T-helper 17 cell (primary cell): Measurements from ENCODE around the gene BCKDK. TPM values are rescaled to one million over a fixed set of nuclear protein-coding genes. Genes with fewer than 3 reads are reported as not detected.

Source experiments
- ATAC-seq: fragments of 150-1000 bp; cut with Tn5 transposase; 2 replicates; pipeline ENCODE4 v1.10.0; 2021; ENCODE audit warnings: mild to moderate bottlenecking, moderate library complexity
- DNase-seq, 3 donors: peaks; one replicate each; pipeline versions ENCODE4 v3.0.0 to v3.0.0-alpha.2; 2020 to 2021
- H3K9me3 ChIP-seq: one replicate; pipeline ENCODE4 v1.7.0; 2013; ENCODE audit warnings: low read length, mild to moderate bottlenecking; ENCODE audit not compliant: control insufficient read depth, poor library complexity, severe bottlenecking
- H3K27ac Mint-ChIP-seq: one replicate; pipeline ENCODE4 v1.8.0; 2022; ENCODE audit warnings: mild to moderate bottlenecking, moderate library complexity, mixed read lengths
- H3K27me3 Mint-ChIP-seq: one replicate; pipeline ENCODE4 v1.8.0; 2022; ENCODE audit warnings: mixed read lengths
- H3K36me3 Mint-ChIP-seq: one replicate; pipeline ENCODE4 v1.8.0; 2022; ENCODE audit warnings: low read depth, mixed read lengths
- H3K4me1 Mint-ChIP-seq: one replicate; pipeline ENCODE4 v1.8.0; 2022; ENCODE audit warnings: mild to moderate bottlenecking, mixed read lengths
- H3K4me3 Mint-ChIP-seq: one replicate; pipeline ENCODE4 v1.8.0; 2022; ENCODE audit warnings: mild to moderate bottlenecking, moderate library complexity, mixed read lengths
- total RNA-seq, 4 donors: library from RNA in 2 of 4; stranded (reverse) in 2 of 4; gene quantifications; one replicate each; pipeline ENCODE4 v1.2.3 and lab custom pipeline; 2022 to 2026

Gene BCKDK
- total RNA-seq (1 to 10 TPM; 8.5 to 9.9 TPM), total RNA-seq (lab: John Stamatoyannopoulos, UW) (7.6 to 21.4 reads per million in 2 donors)

GRCh38 chr16:31108035-31108793 is at the start of gene BCKDK:
Gene BCKDK, plus strand, starts transcription at chr16:31108386. Its CDS starts 838 bp downstream, at chr16:31109224.
- H3K27ac Mint-ChIP-seq: peak within 1 kb of the TSS; percentile 63

GRCh38 chr16:31061126-31061812 is 46.9 kb upstream of the BCKDK start:
- Mint-ChIP-seq H3K36me3 (no peaks in the 10 kb centered on the region), H3K27ac (no peak overlapping the region), H3K4me1 (peaks cover 26% of the 10 kb centered on the region), H3K4me3 (no peak overlapping the region), H3K27me3 (no peaks in the 10 kb centered on the region)
- no peak for ATAC-seq
- no peak for DNase-seq
- no peaks in the 10 kb centered on the region for H3K9me3 ChIP-seq

More at GRCh38 chr16:31108035-31108793, at the start of gene BCKDK:
- H3K36me3 Mint-ChIP-seq: peaks cover 2% of the 10 kb centered on the region
- ATAC-seq (peak; percentile 86), DNase-seq (peak; percentile 29 to 47 (median 38))
- no peaks in the 10 kb centered on the region for H3K27me3 Mint-ChIP-seq
- H3K4me1 Mint-ChIP-seq: peaks cover 16% of the 10 kb centered on the region
- H3K4me3 Mint-ChIP-seq: peak within 1 kb of the TSS; percentile 89
- H3K9me3 ChIP-seq: no peaks in the 10 kb centered on the region

GRCh38 chr16:31061813-31062440 is 46.3 kb upstream of the BCKDK start:
- DNase-seq: no peak
- Mint-ChIP-seq H3K4me1 (peaks cover 29% of the 10 kb centered on the region), H3K27ac (no peak overlapping the region), H3K27me3 (no peaks in the 10 kb centered on the region), H3K36me3 (no peaks in the 10 kb centered on the region), H3K4me3 (no peak overlapping the region)
- no peaks in the 10 kb centered on the region for H3K9me3 ChIP-seq
- no peak for ATAC-seq

GRCh38 chr16:31063495-31063842 is 44.7 kb upstream of the BCKDK start:
- no peaks in the 10 kb centered on the region for H3K36me3 Mint-ChIP-seq
- peak overlapping the region; percentile 61 for H3K27ac Mint-ChIP-seq
- H3K27me3 Mint-ChIP-seq: no peaks in the 10 kb centered on the region
- no peaks in the 10 kb centered on the region for H3K9me3 ChIP-seq
- ATAC-seq (no peak), DNase-seq (no peak)
- H3K4me3 Mint-ChIP-seq: peak overlapping the region; percentile 39
- H3K4me1 Mint-ChIP-seq: peaks cover 32% of the 10 kb centered on the region

GRCh38 chr16:31063843-31064611 is 44.2 kb upstream of the BCKDK start:
- no peaks in the 10 kb centered on the region for H3K9me3 ChIP-seq
- H3K4me1 Mint-ChIP-seq: peaks cover 33% of the 10 kb centered on the region
- peak overlapping the region; percentile 61 for H3K27ac Mint-ChIP-seq
- DNase-seq: no peak
- no peaks in the 10 kb centered on the region for H3K27me3 Mint-ChIP-seq
- no peaks in the 10 kb centered on the region for H3K36me3 Mint-ChIP-seq
- peak overlapping the region; percentile 82 for H3K4me3 Mint-ChIP-seq
- peak; percentile 54 for ATAC-seq

- Mint-ChIP-seq H3K36me3 (no peaks in the 10 kb centered on the region), H3K27me3 (no peaks in the 10 kb centered on the region), H3K27ac (peak overlapping the region; percentile 29), H3K4me3 (peak overlapping the region; percentile 82), H3K4me1 (peaks cover 38% of the 10 kb centered on the region)
- ATAC-seq (no peak), DNase-seq (no peak)
- H3K9me3 ChIP-seq: no peaks in the 10 kb centered on the region
These were observed 43.2 kb upstream of the BCKDK start for GRCh38 chr16:31064882-31065461.

- H3K9me3 ChIP-seq: no peaks in the 10 kb centered on the region
- ATAC-seq (no peak), DNase-seq (no peak)
- H3K27me3 Mint-ChIP-seq: no peaks in the 10 kb centered on the region
- no peak overlapping the region for H3K27ac Mint-ChIP-seq
- no peaks in the 10 kb centered on the region for H3K36me3 Mint-ChIP-seq
- H3K4me1 Mint-ChIP-seq: peaks cover 45% of the 10 kb centered on the region
- H3K4me3 Mint-ChIP-seq: no peak overlapping the region
These were observed 40.8 kb upstream of the BCKDK start for GRCh38 chr16:31067342-31067741.

- no peaks in the 10 kb centered on the region for H3K9me3 ChIP-seq
- Mint-ChIP-seq H3K4me1 (peaks cover 31% of the 10 kb centered on the region), H3K27ac (peak overlapping the region; percentile 95), H3K36me3 (peaks cover 4% of the 10 kb centered on the region), H3K4me3 (peak overlapping the region; percentile 99), H3K27me3 (no peaks in the 10 kb centered on the region)
- DNase-seq (no peak), ATAC-seq (no peak)
These were observed 36.3 kb upstream of the BCKDK start for GRCh38 chr16:31071861-31072260.

GRCh38 chr16:31072540-31073141 is 35.5 kb upstream of the BCKDK start:
- peak overlapping the region; percentile 99 for H3K4me3 Mint-ChIP-seq
- H3K9me3 ChIP-seq: no peaks in the 10 kb centered on the region
- peaks cover 31% of the 10 kb centered on the region for H3K4me1 Mint-ChIP-seq
- peaks cover 4% of the 10 kb centered on the region for H3K36me3 Mint-ChIP-seq
- ATAC-seq (no peak), DNase-seq (no peak)
- no peaks in the 10 kb centered on the region for H3K27me3 Mint-ChIP-seq
- H3K27ac Mint-ChIP-seq: peak overlapping the region; percentile 95

- Mint-ChIP-seq H3K4me1 (peaks cover 32% of the 10 kb centered on the region), H3K27ac (peak overlapping the region; percentile 100), H3K4me3 (peak overlapping the region; percentile 99), H3K36me3 (peaks cover 4% of the 10 kb centered on the region), H3K27me3 (no peaks in the 10 kb centered on the region)
- DNase-seq: peak; percentile 71 to 84 (median 79)
- ATAC-seq: peak; percentile 63
- no peaks in the 10 kb centered on the region for H3K9me3 ChIP-seq
These were observed 34.8 kb upstream of the BCKDK start for GRCh38 chr16:31073142-31073969.

- Mint-ChIP-seq H3K27me3 (no peaks in the 10 kb centered on the region), H3K27ac (peak within 1 kb of the TSS; percentile 100), H3K36me3 (peaks cover 4% of the 10 kb centered on the region), H3K4me1 (peaks cover 29% of the 10 kb centered on the region), H3K4me3 (peak within 1 kb of the TSS; percentile 99)
- no peaks in the 10 kb centered on the region for H3K9me3 ChIP-seq
- peak; percentile 93 to 96 (median 94) for DNase-seq
- ATAC-seq: peak; percentile 87
These were observed 34.0 kb upstream of the BCKDK start, which contains the start of the genes ZNF646 and ZNF668 for GRCh38 chr16:31073970-31074813. Gene ZNF646, plus strand, starts transcription at chr16:31074422. Its CDS starts 1,903 bp downstream, at chr16:31076325. Gene ZNF668, minus strand, starts transcription at chr16:31074240. Its CDS starts 9,781 bp downstream, at chr16:31064459.
